Hematopoietic multipotent progenitor cell (in vitro differentiated cells): ENCODE results near the gene GAS1. TPM values are rescaled to one million over a fixed set of nuclear protein-coding genes. Genes with fewer than 3 reads are reported as not detected.
A peak's percentile ranks its signal among the peaks of the same experiment; 100 is the strongest.

Experiments used
- DNase-seq, 3 donors: peaks; one replicate each; pipeline ENCODE4 v3.0.0-alpha.2; 2011 to 2015; ENCODE audit warnings: low read depth in 2 of 3, low spot score in 2 of 3
- total RNA-seq: library from RNA; depleted of rRNA; stranded (reverse); fragments of >200 nt; gene quantifications from one replicate; pipeline ENCODE4 v1.2.3, GENCODE V29; 2012

Gene GAS1
- total RNA-seq = 0.27 TPM

- peak; percentile 13 to 80 (median 72) for DNase-seq
Measured at GRCh38 chr9:86947146-86948073, at the start of gene GAS1. GAS1 (minus strand) TSS chr9:86947506; CDS start chr9:86946779, 727 bp downstream.

GRCh38 chr9:86994231-86994630 is 46.9 kb upstream of the GAS1 start:
- no peak for DNase-seq

GRCh38 chr9:86993830-86994229 is 46.5 kb upstream of the GAS1 start:
- no peak for DNase-seq

DNA sequence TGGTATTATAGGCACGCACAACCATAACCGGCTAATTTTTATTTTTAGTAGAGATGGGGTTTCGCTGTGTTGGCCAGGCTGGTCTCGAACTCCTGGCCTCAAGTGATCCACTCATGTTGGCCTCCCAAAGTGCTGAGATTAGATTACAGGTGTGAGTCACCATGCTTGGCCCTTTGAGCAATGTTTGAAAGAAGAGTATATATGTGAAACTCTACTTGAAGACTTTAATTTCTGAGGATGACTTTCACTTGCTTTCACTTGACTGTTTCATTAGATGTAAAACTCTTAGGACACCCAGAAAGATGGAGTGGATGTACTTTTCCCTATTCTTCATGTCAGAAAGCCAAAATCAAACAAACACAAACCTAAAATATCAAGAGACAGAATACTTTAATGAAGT is 43.8 kb upstream of the GAS1 start:
- DNase-seq = no peak

DNA sequence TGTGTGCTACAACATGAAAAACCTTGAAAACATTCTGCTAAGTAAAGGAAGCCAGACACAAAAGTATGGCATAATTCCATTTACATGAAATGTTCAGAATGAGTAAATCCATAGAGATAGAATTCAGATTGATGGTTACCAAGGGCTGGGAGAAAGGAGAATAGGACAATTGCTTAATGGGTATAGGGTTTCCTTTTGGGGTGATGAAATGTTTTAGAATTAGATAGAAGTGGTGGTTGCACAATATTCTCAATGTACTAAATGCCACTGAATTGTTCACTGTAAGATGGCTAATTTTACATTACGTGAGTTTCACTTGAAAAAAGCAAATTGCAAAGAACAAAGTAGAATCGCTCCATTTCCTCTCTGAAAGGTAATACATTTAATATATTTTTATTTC is 43.0 kb upstream of the GAS1 start:
- no peak for DNase-seq

GRCh38 chr9:86987900-86988299 is 40.6 kb upstream of the GAS1 start:
- DNase-seq = no peak

DNA sequence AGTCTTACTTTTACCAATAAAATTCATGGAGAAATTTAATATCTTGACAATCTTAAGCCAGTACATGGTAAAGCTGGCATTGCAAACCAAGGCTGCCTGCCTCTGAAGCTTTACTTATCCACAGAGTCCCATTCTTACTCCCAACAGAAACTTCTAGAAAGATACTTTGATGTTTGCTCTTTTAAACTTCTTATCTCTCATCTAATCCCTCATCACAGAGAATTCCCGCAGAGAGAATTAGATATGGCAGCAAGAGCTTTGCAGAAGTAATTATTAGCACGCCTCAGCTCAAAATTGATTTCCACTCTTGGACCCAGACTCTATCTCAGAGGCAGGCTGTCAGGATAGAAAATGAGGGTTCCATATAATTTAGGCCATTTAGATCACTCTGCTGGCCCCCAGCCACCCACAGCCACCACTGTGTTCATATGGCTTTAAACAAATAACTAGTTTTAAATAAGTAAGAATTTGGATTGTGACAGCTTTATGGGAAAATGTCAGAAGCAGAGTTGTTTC is 37.9 kb upstream of the GAS1 start:
- no peak for DNase-seq

- DNase-seq = no peak
Measured at GRCh38 chr9:86983620-86984259, 36.4 kb upstream of the GAS1 start.

DNA sequence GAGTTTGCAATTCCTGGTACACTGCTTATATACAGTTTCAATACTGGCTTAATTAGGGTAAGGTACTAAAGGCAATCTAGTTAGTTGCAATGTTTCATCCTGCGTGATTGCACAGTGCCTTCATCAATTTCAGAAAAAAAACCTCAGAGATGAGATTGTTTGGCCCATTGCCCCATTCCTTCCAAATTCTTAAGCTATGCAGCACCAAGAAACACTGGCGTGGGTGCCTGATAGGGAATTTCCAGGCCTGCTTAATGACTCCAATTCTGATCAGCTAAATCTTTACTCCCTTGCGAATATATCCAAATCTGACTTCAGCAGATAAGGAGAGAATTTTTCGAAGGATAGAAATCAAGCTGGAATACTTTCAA is 35.9 kb upstream of the GAS1 start:
- no peak for DNase-seq

DNA sequence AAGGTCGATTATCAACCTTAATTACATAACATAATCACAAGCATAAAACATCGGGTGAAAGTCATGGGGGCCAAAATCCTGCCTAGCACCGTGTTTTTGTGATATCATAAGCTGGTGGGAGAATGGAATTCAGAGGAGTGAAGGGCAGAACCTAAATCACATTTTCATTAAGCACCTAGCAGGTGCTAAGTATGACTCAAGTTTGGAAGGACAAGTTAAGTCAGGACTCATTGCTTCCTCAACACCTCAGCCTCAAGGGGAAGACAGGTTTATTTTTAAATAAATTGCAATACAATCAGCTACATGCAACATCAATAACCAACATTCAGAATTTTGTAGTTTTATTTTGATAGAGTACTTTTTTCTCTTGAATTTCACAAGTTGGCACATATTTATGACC is 33.5 kb upstream of the GAS1 start:
- no peak for DNase-seq

DNA sequence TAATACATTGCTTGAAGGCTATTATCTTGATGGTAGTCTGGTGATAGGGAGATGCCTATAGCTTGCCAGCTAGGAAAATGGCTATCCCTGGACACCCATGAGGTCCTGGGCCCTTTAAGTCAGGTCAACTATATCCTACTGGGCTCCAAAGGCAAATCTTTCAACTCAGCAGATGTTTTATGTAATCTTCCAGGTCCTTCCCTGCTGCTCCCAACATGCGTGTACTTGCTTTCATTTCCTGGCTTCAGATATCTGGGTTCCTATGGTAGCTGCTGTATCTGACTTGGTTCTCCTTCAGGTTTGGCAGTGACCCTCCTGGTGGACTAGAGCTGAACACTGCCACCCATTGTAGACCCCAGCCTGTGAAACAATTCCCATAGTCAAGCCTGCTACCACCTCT is 32.4 kb upstream of the GAS1 start:
- DNase-seq = no peak

GRCh38 chr9:86978922-86979474 is 31.7 kb upstream of the GAS1 start:
- no peak for DNase-seq

GRCh38 chr9:86978413-86978812 is 31.1 kb upstream of the GAS1 start:
- no peak for DNase-seq

DNA sequence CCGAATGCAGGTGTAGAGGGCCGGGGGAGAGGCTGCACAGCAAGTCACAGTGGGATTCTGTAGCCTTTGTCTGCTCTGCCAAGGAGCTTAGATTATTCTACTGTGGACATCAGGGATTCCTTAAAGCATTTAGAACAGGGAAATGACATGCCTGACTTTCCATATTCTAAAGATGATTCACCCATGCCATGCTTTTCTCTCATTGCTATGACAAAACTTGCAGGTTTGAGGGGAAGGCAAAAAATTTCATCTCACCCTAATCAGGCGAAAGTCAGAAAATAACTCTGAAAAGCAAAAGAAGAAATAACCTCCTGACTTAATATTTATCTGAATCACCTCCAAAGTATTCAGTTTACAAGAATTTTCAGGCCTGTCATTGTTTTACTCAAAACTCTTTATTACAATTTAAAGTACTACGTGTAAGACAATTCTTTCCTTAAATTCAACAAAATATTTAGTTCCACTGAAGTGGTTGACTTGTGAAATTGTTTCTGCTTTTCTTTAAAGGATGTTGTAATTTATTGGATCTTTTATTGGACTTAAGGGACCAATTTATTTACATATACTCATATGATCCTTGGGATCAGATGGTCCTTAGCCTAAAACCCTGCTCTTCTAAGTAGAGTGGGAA is 30.0 kb upstream of the GAS1 start:
- no peak for DNase-seq

- DNase-seq = no peak
Measured at GRCh38 chr9:86975606-86976005, 28.3 kb upstream of the GAS1 start.

GRCh38 chr9:86975036-86975435 is 27.7 kb upstream of the GAS1 start:
- no peak for DNase-seq

DNA sequence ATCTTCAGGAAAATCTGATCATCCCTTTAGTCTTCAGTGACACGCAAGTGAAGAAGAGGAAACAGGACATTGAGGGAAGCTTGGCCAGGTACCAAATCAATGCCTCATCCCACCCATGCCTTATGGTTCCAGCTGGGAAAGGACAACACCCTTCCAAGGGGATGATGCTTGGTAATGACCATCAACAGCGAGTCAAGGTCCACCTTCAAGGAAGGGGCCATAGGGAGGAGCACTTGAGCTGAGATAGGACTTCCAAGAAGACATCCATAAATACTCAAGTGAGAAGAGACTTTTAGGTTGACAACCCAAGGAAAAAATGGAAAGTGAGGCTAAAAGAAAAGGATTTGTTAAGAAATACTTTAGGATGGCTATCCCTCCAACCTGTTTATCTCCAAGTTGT is 27.1 kb upstream of the GAS1 start:
- DNase-seq = no peak

DNA sequence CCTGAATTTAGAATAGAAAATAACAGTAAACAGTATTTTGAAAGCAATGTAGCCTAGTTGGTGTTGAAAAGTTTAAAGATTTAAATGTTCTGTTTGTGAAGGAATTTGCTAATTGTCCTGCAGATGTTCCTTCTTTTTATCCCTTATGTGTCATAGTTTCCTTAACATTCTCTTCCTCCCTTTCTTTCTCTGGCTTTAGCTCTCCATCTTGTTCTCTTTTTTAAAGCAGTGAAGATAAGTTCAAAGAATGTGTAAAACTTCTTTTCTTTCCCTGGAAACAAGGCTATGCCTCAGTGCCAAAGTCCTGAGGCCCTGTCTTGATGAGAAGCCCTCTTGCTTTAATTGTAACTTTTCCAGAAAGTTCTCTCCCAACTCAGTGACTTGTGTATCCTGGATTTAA is 24.4 kb upstream of the GAS1 start:
- DNase-seq = no peak

DNA sequence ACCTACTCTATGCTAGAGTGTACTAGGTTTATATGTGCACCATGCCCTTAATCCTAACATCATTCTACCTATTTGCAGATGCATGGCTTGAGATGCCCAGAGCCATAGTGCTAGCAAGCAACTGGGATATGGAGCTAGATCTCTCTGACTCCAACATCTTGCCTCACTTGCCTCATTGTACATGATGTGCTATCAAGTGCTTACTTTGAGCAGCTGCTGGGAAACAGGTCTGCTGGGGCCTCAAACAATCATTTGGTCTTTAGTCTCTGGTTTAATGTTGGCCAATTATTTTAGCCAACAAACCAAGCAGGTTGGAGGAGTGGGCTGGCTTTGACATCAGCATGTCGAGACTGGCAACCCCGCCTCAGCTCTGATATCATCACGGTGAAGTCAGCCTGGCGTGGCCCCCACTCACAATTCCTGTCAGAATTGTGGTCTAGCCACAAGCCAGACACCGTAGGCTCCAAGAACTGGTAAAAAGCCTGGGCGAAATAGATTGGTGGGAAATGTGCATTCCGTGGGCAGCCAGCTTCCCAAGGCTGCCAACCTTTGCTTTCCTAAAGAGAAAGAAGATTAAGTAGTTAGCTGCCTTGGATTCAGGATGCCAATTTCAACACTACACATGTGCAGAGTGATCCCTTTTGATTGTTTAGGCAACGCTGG is 21.1 kb upstream of the GAS1 start:
- no peak for DNase-seq

DNA sequence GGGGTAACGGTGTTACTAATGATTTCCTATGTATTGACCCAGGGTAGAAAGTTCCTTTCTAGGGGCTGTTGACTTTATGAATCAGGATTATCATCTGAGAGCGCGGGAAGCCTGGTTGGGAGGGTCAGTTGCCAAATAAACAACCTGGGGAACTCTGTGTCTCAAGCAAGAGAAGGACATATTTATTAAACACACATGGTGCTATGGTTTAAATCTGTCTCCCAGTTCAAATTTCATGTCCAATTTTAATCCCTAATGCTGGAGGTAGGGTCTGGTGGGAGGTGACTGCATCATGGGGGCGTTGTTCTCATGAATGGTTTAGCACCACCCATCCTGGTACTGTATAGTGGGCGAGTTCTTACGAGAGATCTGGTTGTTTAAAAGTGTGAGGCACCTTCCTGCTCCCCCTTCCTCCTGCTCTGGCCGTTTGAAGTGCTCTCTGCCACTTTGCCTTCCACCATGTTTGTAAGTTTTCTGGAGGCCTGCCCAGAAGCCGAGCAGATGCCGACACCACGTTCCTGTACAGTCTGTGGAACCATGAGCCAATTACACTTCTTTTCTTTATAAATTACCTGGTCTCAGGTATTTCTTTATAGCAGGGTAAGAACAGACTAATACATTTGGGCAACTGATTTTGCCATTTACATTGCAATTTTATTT is 19.7 kb upstream of the GAS1 start:
- no peak for DNase-seq
